ENCODE data around the gene LVRN. TPM values are rescaled to one million over a fixed set of nuclear protein-coding genes. Genes with fewer than 3 reads are reported as not detected.

LVRN gene
- total RNA-seq, 1 donor from 2014 or later: 1.3 TPM

GRCh38 chr5:115962565-115963402 lies 509 bp downstream of the LVRN start:
- no peaks in the 10 kb centered on the region for H3K9me3 ChIP-seq
- intact Hi-C loops (cut with DNase I): no loop called here
- DNase-seq: peak; percentile 45
- H3K27me3 ChIP-seq (ENCODE audit: low read depth): peaks cover 33% of the 10 kb centered on the region
- H3K4me1 ChIP-seq: peaks cover 18% of the 10 kb centered on the region
- ATAC-seq: peak; percentile 73 to 75
- H3K27ac ChIP-seq: no peak overlapping the region
- peak overlapping the region; percentile 45 for H3K4me3 ChIP-seq
- no peak for TF ChIP-seq CTCF (IDR thresholded peaks at IDR 0.05)
- H3K36me3 ChIP-seq: no peaks in the 10 kb centered on the region

GRCh38 chr5:115963566-115963965 lies 1.3 kb downstream of the LVRN start:
- DNase-seq: no peak
- no peaks in the 10 kb centered on the region for H3K9me3 ChIP-seq
- ATAC-seq: no peak
- no peaks in the 10 kb centered on the region for H3K36me3 ChIP-seq
- H3K27ac ChIP-seq: no peak overlapping the region
- no peak for TF ChIP-seq CTCF (IDR thresholded peaks at IDR 0.05)
- peaks cover 33% of the 10 kb centered on the region for H3K27me3 ChIP-seq (ENCODE audit: low read depth)
- H3K4me3 ChIP-seq: no peak overlapping the region
- peaks cover 18% of the 10 kb centered on the region for H3K4me1 ChIP-seq
- intact Hi-C loops (cut with DNase I): no loop called here

GRCh38 chr5:115968770-115969169 lies 6.5 kb downstream of the LVRN start:
- Histone ChIP-seq H3K9me3 (no peaks in the 10 kb centered on the region), H3K4me1 (no peaks in the 10 kb centered on the region), H3K27ac (no peak overlapping the region), H3K36me3 (no peaks in the 10 kb centered on the region), H3K27me3 (ENCODE audit: low read depth) (peaks cover 1% of the 10 kb centered on the region), H3K4me3 (no peak overlapping the region)
- no peak for TF ChIP-seq CTCF (IDR thresholded peaks at IDR 0.05)
- intact Hi-C loops (cut with DNase I): no loop called here
- DNase-seq (no peak), ATAC-seq (no peak)

- intact Hi-C loops (cut with DNase I): no loop called here
- no peaks in the 10 kb centered on the region for H3K27me3 ChIP-seq (ENCODE audit: low read depth)
- H3K9me3 ChIP-seq: no peaks in the 10 kb centered on the region
- H3K4me1 ChIP-seq: no peaks in the 10 kb centered on the region
- H3K27ac ChIP-seq: no peak overlapping the region
- DNase-seq: no peak
- ATAC-seq: no peak
- no peak overlapping the region for H3K4me3 ChIP-seq
- TF ChIP-seq CTCF (IDR thresholded peaks at IDR 0.05): no peak
- H3K36me3 ChIP-seq: no peaks in the 10 kb centered on the region
These were observed 14.8 kb downstream of the LVRN start for GRCh38 chr5:115977096-115977495.

- ATAC-seq (peak in 1 of 2 donors; percentile 36), DNase-seq (no peak)
- intact Hi-C loops (cut with DNase I): no loop called here
- Histone ChIP-seq H3K27me3 (ENCODE audit: low read depth) (no peaks in the 10 kb centered on the region), H3K9me3 (no peaks in the 10 kb centered on the region), H3K4me1 (no peaks in the 10 kb centered on the region), H3K36me3 (no peaks in the 10 kb centered on the region), H3K4me3 (no peak overlapping the region), H3K27ac (peak overlapping the region; percentile 22)
- no peak for TF ChIP-seq CTCF (IDR thresholded peaks at IDR 0.05)
These were observed 15.7 kb downstream of the LVRN start for GRCh38 chr5:115977988-115978387.
